Activated T-helper 2 cell treated with anti-CD3 and anti-CD28 coated beads, Interferon-gamma antibody, Interleukin-2, Interleukin-4, amounts not matched to agents 10 μg/mL and 5 μg/mL and 100 μg/mL, durations not matched to agents 14 hours and 24 hours and 36 hours (primary cell): ENCODE data around the gene PHOSPHO2. TPM values are rescaled to one million over a fixed set of nuclear protein-coding genes. Genes with fewer than 3 reads are reported as not detected.

Experiments
- DNase-seq: peaks from one replicate; pipeline ENCODE4 v3.0.0; 2021; ENCODE audit warnings: low spot score
- H3K27ac Mint-ChIP-seq: one replicate; pipeline ENCODE4 v1.8.0; 2021; ENCODE audit warnings: mixed read lengths
- H3K27me3 Mint-ChIP-seq: one replicate; pipeline ENCODE4 v1.8.0; 2021; ENCODE audit warnings: low read depth, mixed read lengths
- H3K36me3 Mint-ChIP-seq: one replicate; pipeline ENCODE4 v1.8.0; 2021; ENCODE audit warnings: low read depth, mixed read lengths
- H3K4me1 Mint-ChIP-seq: one replicate; pipeline ENCODE4 v1.8.0; 2021; ENCODE audit warnings: low read depth, mixed read lengths
- H3K4me3 Mint-ChIP-seq: one replicate; pipeline ENCODE4 v1.8.0; 2021; ENCODE audit warnings: low read depth, mild to moderate bottlenecking, moderate library complexity, mixed read lengths
- H3K9me3 Mint-ChIP-seq: one replicate; pipeline ENCODE4 v1.8.0; 2021; ENCODE audit warnings: mixed read lengths
- intact Hi-C: fragments of 100-400 bp; cut with micrococcal nuclease; formaldehyde crosslinking; loops from one replicate; pipeline ENCODE4 v1.15.1; 2023
- total RNA-seq: library from RNA; stranded (reverse); gene quantifications from 2 replicates; pipeline ENCODE4 v1.2.3, GENCODE V29; 2022

PHOSPHO2 gene
- total RNA-seq, 1 donor from 2014 or later, result 4.2 TPM

- Mint-ChIP-seq H3K36me3 (peaks cover 3% of the 10 kb centered on the region), H3K9me3 (peaks cover 7% of the 10 kb centered on the region), H3K4me1 (peaks cover 10% of the 10 kb centered on the region), H3K27ac (no peak overlapping the region), H3K27me3 (no peaks in the 10 kb centered on the region), H3K4me3 (no peak overlapping the region)
- no peak for DNase-seq
- intact Hi-C loops, result no loop called here
Observed at GRCh38 chr2:169711751-169712509, 17.7 kb downstream of the PHOSPHO2 start.

GRCh38 chr2:169712791-169713227 lies 18.5 kb downstream of the PHOSPHO2 start:
- Mint-ChIP-seq H3K9me3 (peaks cover 7% of the 10 kb centered on the region), H3K27ac (no peak overlapping the region), H3K36me3 (peaks cover 3% of the 10 kb centered on the region), H3K27me3 (no peaks in the 10 kb centered on the region), H3K4me3 (no peak overlapping the region), H3K4me1 (peaks cover 13% of the 10 kb centered on the region)
- intact Hi-C loops, result no loop called here
- DNase-seq, result no peak

GRCh38 chr2:169713331-169713730 lies 19.1 kb downstream of the PHOSPHO2 start:
- Mint-ChIP-seq H3K4me1 (peaks cover 13% of the 10 kb centered on the region), H3K27me3 (no peaks in the 10 kb centered on the region), H3K36me3 (peaks cover 3% of the 10 kb centered on the region), H3K9me3 (peaks cover 7% of the 10 kb centered on the region), H3K27ac (no peak overlapping the region), H3K4me3 (no peak overlapping the region)
- no peak for DNase-seq
- intact Hi-C loops, result no loop called here

- Mint-ChIP-seq H3K27me3 (no peaks in the 10 kb centered on the region), H3K4me3 (no peak overlapping the region), H3K4me1 (peaks cover 19% of the 10 kb centered on the region), H3K27ac (no peak overlapping the region), H3K9me3 (peaks cover 7% of the 10 kb centered on the region), H3K36me3 (peaks cover 3% of the 10 kb centered on the region)
- intact Hi-C loops, result no loop called here
- no peak for DNase-seq
Observed at GRCh38 chr2:169714699-169715098, 20.4 kb downstream of the PHOSPHO2 start.

GRCh38 chr2:169715379-169716237 lies 21.3 kb downstream of the PHOSPHO2 start:
- no peaks in the 10 kb centered on the region for H3K27me3 Mint-ChIP-seq
- peaks cover 19% of the 10 kb centered on the region for H3K4me1 Mint-ChIP-seq
- H3K36me3 Mint-ChIP-seq, result peaks cover 3% of the 10 kb centered on the region
- intact Hi-C loops, result no loop called here
- H3K27ac Mint-ChIP-seq, result no peak overlapping the region
- H3K9me3 Mint-ChIP-seq, result peaks cover 7% of the 10 kb centered on the region
- no peak for DNase-seq
- no peak overlapping the region for H3K4me3 Mint-ChIP-seq

GRCh38 chr2:169716238-169716886 lies 22.1 kb downstream of the PHOSPHO2 start:
- DNase-seq, result no peak
- intact Hi-C loops, result no loop called here
- peaks cover 3% of the 10 kb centered on the region for H3K36me3 Mint-ChIP-seq
- no peaks in the 10 kb centered on the region for H3K27me3 Mint-ChIP-seq
- peaks cover 19% of the 10 kb centered on the region for H3K4me1 Mint-ChIP-seq
- no peak overlapping the region for H3K27ac Mint-ChIP-seq
- no peak overlapping the region for H3K4me3 Mint-ChIP-seq
- peaks cover 7% of the 10 kb centered on the region for H3K9me3 Mint-ChIP-seq

- no peaks in the 10 kb centered on the region for H3K36me3 Mint-ChIP-seq
Observed at GRCh38 chr2:169716938-169717690, 22.8 kb downstream of the PHOSPHO2 start.

GRCh38 chr2:169717691-169718063 lies 23.4 kb downstream of the PHOSPHO2 start:
- Mint-ChIP-seq H3K9me3 (no peaks in the 10 kb centered on the region), H3K36me3 (no peaks in the 10 kb centered on the region), H3K4me3 (no peak overlapping the region), H3K27ac (no peak overlapping the region), H3K4me1 (peaks cover 14% of the 10 kb centered on the region), H3K27me3 (no peaks in the 10 kb centered on the region)
- no peak for DNase-seq
- intact Hi-C loops, result no loop called here

More at GRCh38 chr2:169716938-169717690, 22.8 kb downstream of the PHOSPHO2 start:
- intact Hi-C loops, result no loop called here
- no peak for DNase-seq
- Mint-ChIP-seq H3K27ac (no peak overlapping the region), H3K9me3 (no peaks in the 10 kb centered on the region), H3K4me1 (peaks cover 14% of the 10 kb centered on the region), H3K27me3 (no peaks in the 10 kb centered on the region), H3K4me3 (no peak overlapping the region)

- DNase-seq, result no peak
- intact Hi-C loops, result no loop called here
- Mint-ChIP-seq H3K4me1 (peaks cover 14% of the 10 kb centered on the region), H3K27me3 (no peaks in the 10 kb centered on the region), H3K9me3 (no peaks in the 10 kb centered on the region), H3K27ac (no peak overlapping the region), H3K36me3 (no peaks in the 10 kb centered on the region), H3K4me3 (no peak overlapping the region)
Observed at GRCh38 chr2:169718930-169719504, 24.7 kb downstream of the PHOSPHO2 start.

- Mint-ChIP-seq H3K27ac (no peak overlapping the region), H3K27me3 (peaks cover 8% of the 10 kb centered on the region), H3K36me3 (no peaks in the 10 kb centered on the region), H3K9me3 (no peaks in the 10 kb centered on the region), H3K4me1 (peaks cover 10% of the 10 kb centered on the region), H3K4me3 (no peak overlapping the region)
- no peak for DNase-seq
- intact Hi-C loops, result no loop called here
Observed at GRCh38 chr2:169721016-169721415, 26.7 kb downstream of the PHOSPHO2 start.

- no peak overlapping the region for H3K27ac Mint-ChIP-seq
- H3K4me3 Mint-ChIP-seq, result no peak overlapping the region
Observed at GRCh38 chr2:169727065-169727464, 32.8 kb downstream of the PHOSPHO2 start.

GRCh38 chr2:169729274-169729605 lies 35.0 kb downstream of the PHOSPHO2 start:
- Mint-ChIP-seq H3K27ac (no peak overlapping the region), H3K36me3 (no peaks in the 10 kb centered on the region), H3K9me3 (no peaks in the 10 kb centered on the region), H3K4me3 (no peak overlapping the region), H3K27me3 (peaks cover 27% of the 10 kb centered on the region), H3K4me1 (peaks cover 12% of the 10 kb centered on the region)
- DNase-seq, result no peak
- intact Hi-C loops, result no loop called here

More at GRCh38 chr2:169727065-169727464, 32.8 kb downstream of the PHOSPHO2 start:
- Mint-ChIP-seq H3K9me3 (no peaks in the 10 kb centered on the region), H3K4me1 (peaks cover 1% of the 10 kb centered on the region), H3K27me3 (peaks cover 15% of the 10 kb centered on the region), H3K36me3 (no peaks in the 10 kb centered on the region)
- no peak for DNase-seq
- intact Hi-C loops, result no loop called here
